GM12875 (cell line): ENCODE measurements around the gene BHLHA15.
"Not testable (repeated sequence)": the region's sequence is repeated elsewhere in the genome, so short reads cannot be mapped to it uniquely, and the experiment has no call there.

Experiments
- H3K4me3 ChIP-seq: one replicate; pipeline ENCODE4 v1.5.1; 2011; ENCODE audit warnings: low read depth, low read length, control low read depth
- TF ChIP-seq, protein P1 (sequence below): IDR thresholded peaks from 2 replicates; pipeline ENCODE4 v1.5.1; 2011; ENCODE audit warnings: low read depth, mild to moderate bottlenecking, control low read depth, inconsistent platforms, low read length, moderate library complexity, borderline replicate concordance; ENCODE audit not compliant: insufficient read depth

Gene BHLHA15

GRCh38 chr7:98216941-98217622 lies 5.8 kb downstream of the BHLHA15 start:
- no peak overlapping the region for H3K4me3 ChIP-seq
- TF ChIP-seq, protein P1, sequence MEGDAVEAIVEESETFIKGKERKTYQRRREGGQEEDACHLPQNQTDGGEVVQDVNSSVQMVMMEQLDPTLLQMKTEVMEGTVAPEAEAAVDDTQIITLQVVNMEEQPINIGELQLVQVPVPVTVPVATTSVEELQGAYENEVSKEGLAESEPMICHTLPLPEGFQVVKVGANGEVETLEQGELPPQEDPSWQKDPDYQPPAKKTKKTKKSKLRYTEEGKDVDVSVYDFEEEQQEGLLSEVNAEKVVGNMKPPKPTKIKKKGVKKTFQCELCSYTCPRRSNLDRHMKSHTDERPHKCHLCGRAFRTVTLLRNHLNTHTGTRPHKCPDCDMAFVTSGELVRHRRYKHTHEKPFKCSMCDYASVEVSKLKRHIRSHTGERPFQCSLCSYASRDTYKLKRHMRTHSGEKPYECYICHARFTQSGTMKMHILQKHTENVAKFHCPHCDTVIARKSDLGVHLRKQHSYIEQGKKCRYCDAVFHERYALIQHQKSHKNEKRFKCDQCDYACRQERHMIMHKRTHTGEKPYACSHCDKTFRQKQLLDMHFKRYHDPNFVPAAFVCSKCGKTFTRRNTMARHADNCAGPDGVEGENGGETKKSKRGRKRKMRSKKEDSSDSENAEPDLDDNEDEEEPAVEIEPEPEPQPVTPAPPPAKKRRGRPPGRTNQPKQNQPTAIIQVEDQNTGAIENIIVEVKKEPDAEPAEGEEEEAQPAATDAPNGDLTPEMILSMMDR: no peak

- TF ChIP-seq, protein P1: no peak
- H3K4me3 ChIP-seq: no peak overlapping the region
Observed at GRCh38 chr7:98217623-98218582, 6.7 kb downstream of the BHLHA15 start.

GRCh38 chr7:98219382-98219781 lies 8.1 kb downstream of the BHLHA15 start:
- H3K4me3 ChIP-seq: not testable (repeated sequence)

DNA sequence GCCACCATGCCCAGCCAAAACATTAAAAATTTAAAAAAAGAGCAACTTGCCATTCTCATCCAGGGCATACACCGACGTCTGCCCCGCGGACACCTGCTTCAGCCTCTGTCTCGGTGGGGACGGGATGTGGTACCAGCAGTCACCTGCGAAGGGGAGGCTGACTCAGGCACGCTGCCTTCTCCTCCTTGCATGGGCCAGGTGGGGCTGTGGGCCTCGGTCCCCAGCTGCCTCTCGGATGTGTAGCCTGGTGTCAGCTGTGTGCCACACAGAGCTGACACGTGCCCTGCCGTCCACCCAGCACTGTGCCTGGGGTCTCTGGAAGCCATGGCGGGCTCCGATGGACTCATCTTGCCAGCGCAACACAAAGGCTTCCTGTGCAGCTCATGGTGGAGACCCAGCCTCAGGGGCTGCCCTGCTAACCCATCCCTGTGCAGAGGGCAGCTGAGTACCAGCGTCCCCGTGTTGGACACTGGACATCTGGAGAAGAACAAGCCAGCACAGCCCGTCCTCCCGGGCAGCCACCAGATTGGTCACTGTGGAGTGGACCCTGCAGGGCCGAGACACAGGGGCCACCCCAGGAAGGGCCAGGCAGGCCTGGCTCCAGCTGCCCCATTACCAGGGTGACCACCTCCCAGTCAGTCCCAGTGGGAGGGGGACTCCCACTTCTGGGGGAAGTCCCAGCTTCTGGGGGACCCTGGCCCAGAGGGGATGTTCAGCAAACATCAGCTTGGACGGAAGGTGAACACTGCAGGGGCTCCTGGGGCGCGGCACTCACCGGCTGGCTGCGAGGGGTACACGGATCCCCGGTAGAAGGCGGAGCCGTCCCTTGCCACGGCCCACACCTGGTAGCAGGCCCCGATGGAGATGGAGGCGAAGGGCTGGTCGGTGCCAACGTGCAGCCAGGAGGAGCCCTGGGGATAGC lies 10.6 kb downstream of the BHLHA15 start:
- TF ChIP-seq, protein P1: no peak
- H3K4me3 ChIP-seq: no peak overlapping the region

GRCh38 chr7:98222533-98223195 lies 11.4 kb downstream of the BHLHA15 start:
- no peak overlapping the region for H3K4me3 ChIP-seq
- TF ChIP-seq, protein P1: no peak

DNA sequence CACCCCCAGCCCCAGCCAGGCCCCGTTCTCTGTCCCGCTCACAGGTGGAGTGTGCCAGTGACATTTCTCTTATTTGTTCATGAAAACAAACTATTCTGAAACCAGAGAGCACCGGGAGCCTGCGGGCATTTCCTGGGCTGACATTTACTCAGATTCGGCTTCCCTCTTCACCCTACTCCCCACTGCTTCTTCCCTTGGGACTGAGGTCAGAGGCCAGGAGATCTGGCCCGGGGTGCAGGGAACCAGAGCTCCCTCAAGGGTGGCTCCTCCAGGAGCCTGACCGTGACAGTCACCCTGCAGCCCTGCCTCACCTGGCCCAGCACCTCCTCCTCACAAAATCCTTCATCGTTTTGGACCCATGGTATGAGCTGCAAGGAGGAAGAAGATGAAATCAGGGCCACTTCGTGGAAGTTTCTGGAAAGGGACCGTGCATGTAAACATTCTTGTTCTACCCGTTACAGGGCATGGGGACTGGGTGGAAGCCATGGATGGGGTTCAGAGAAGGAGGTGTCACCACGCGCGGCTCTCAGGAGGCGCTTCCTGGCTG lies 12.2 kb downstream of the BHLHA15 start:
- H3K4me3 ChIP-seq: no peak overlapping the region
- TF ChIP-seq, protein P1: no peak
